ENCODE measurements around the gene ADAMTSL3.

GRCh38 chr15:83753872-83754493, 100.1 kb downstream of the ADAMTSL3 start:
- TF ChIP-seq CTCF (IDR thresholded peaks at IDR 0.05) (no peak), POLR2A (IDR thresholded peaks at IDR 0.05) (no peak), EP300 (IDR thresholded peaks at IDR 0.05) (no peak)
